Natural killer cell (primary cell): ENCODE measurements around the gene TTC31. TPM values are rescaled to one million over a fixed set of nuclear protein-coding genes. Genes with fewer than 3 reads are reported as not detected.
A peak's percentile ranks its signal among the peaks of the same experiment; 100 is the strongest.

Experiments
- ATAC-seq, 3 donors: fragments of 150-1000 bp in 2 of 3; fragments of 200-7000 bp in 1 of 3; cut with Tn5 transposase; 1 replicate in 1 of 3; 2 replicates in 2 of 3; pipeline ENCODE4 v1.10.0; 2021; ENCODE audit warnings: mild to moderate bottlenecking in 2 of 3, moderate library complexity in 2 of 3
- DNase-seq, 2 donors: peaks; one replicate each; pipeline versions ENCODE4 v3.0.0 to v3.0.0-alpha.2; 2013 to 2021; ENCODE audit warnings: mixed read lengths in 1 of 2
- H3K27ac ChIP-seq: one replicate; pipeline ENCODE4 v1.5.1; 2013; ENCODE audit warnings: mild to moderate bottlenecking, low read length
- H3K27me3 ChIP-seq: one replicate; pipeline ENCODE4 v1.6.1; 2013; ENCODE audit warnings: low read length; ENCODE audit not compliant: control insufficient read depth, insufficient read depth
- H3K36me3 ChIP-seq: one replicate; pipeline ENCODE4 v1.6.1; 2013; ENCODE audit warnings: low read length; ENCODE audit not compliant: control insufficient read depth, insufficient read depth
- H3K4me1 ChIP-seq: one replicate; pipeline ENCODE4 v1.6.1; 2013; ENCODE audit warnings: low read length; ENCODE audit not compliant: control insufficient read depth, insufficient read depth
- H3K4me3 ChIP-seq: one replicate; pipeline ENCODE4 v1.5.1; 2013; ENCODE audit warnings: low read length
- H3K9me3 ChIP-seq: one replicate; pipeline ENCODE4 v1.6.1; 2013; ENCODE audit warnings: low read length; ENCODE audit not compliant: control insufficient read depth, insufficient read depth
- H3K27ac Mint-ChIP-seq, 2 donors: one replicate each; pipeline ENCODE4 v1.8.0; 2022; ENCODE audit warnings: mild to moderate bottlenecking in 2 of 2, mixed read lengths in 2 of 2, moderate library complexity in 1 of 2
- H3K27me3 Mint-ChIP-seq, 2 donors: one replicate each; pipeline ENCODE4 v1.8.0; 2022; ENCODE audit warnings: low read depth in 2 of 2, mixed read lengths in 2 of 2
- H3K36me3 Mint-ChIP-seq: one replicate; pipeline ENCODE4 v1.8.0; 2022; ENCODE audit warnings: mixed read lengths
- H3K4me1 Mint-ChIP-seq, 2 donors: one replicate each; pipeline ENCODE4 v1.8.0; 2022; ENCODE audit warnings: mixed read lengths in 2 of 2
- H3K4me3 Mint-ChIP-seq: one replicate; pipeline ENCODE4 v1.8.0; 2022; ENCODE audit warnings: mild to moderate bottlenecking, moderate library complexity, mixed read lengths
- H3K9me3 Mint-ChIP-seq, 2 donors: one replicate each; pipeline ENCODE4 v1.8.0; 2022; ENCODE audit warnings: mixed read lengths in 2 of 2
- CTCF ChIP-seq: fragments of 200-600 bp; IDR thresholded peaks from one replicate; pipeline ENCODE4 v1.8.0; 2022; ENCODE audit warnings: antibody characterized with exemption
- WGBS: methylation state at CpG from one replicate; pipeline ENCODE4 v1.1.7; 2013; ENCODE audit warnings: missing lambda C conversion rate; ENCODE audit not compliant: insufficient coverage; 5-methylcytosine and 5-hydroxymethylcytosine counted together
- intact Hi-C: fragments of 100-400 bp; cut with micrococcal nuclease; formaldehyde crosslinking; loops from one replicate; pipeline ENCODE4 v1.14.2; 2022
- total RNA-seq, 4 donors: library from RNA; stranded (reverse); fragments of 120-200 nt in 1 of 4; gene quantifications; one replicate each; pipeline versions ENCODE4 v1.2.3 to v1.2.4, GENCODE V29; 2013 to 2022

TTC31 gene
- total RNA-seq, 3 donors from 2014 or later (not counting 1 experiment from before 2014, with no cell fraction given) = 51.3 to 59.7 (median 53.1) TPM

GRCh38 chr2:74530239-74531187, 47.6 kb downstream of the TTC31 start:
- Mint-ChIP-seq H3K4me3 (peak overlapping the region; percentile 96), H3K27ac (peak overlapping the region; percentile 94 to 95), H3K27me3 (no peaks in the 10 kb centered on the region), H3K36me3 (peaks cover 10% of the 10 kb centered on the region), H3K4me1 (peaks cover 32 to 44% of the 10 kb centered on the region in 2 donors), H3K9me3 (no peaks in the 10 kb centered on the region)
- ATAC-seq = peak; percentile 53 to 71 (median 61)
- peak overlapping the region; percentile 92 for H3K4me3 ChIP-seq
- peak; percentile 76 to 81 for DNase-seq
- no peak for TF ChIP-seq CTCF
- peak overlapping the region; percentile 95 for H3K27ac ChIP-seq
- no peaks in the 10 kb centered on the region for H3K27me3 ChIP-seq
- H3K4me1 ChIP-seq = peaks cover 31% of the 10 kb centered on the region
- H3K9me3 ChIP-seq = no peaks in the 10 kb centered on the region
- 2% methylated on average over 54 of the region's 54 CpGs for WGBS
- H3K36me3 ChIP-seq = peaks cover 40% of the 10 kb centered on the region
- intact Hi-C loops = loop anchor here (1.0 kb wide), 1 partner anchor 72 kb away; the partner anchor contains the start of gene WBP1

GRCh38 chr2:74531666-74532065, 48.8 kb downstream of the TTC31 start:
- Histone ChIP-seq H3K27ac (peak overlapping the region; percentile 95), H3K9me3 (no peaks in the 10 kb centered on the region), H3K4me3 (no peak overlapping the region), H3K27me3 (no peaks in the 10 kb centered on the region), H3K36me3 (peaks cover 29% of the 10 kb centered on the region), H3K4me1 (peaks cover 31% of the 10 kb centered on the region)
- intact Hi-C loops = loop anchor here (1.0 to 2.0 kb wide), 2 partner anchors 48 to 281 kb away; partner anchors contain the start of gene TTC31
- Mint-ChIP-seq H3K36me3 (peaks cover 3% of the 10 kb centered on the region), H3K4me3 (no peak overlapping the region), H3K27ac (peak overlapping the region; percentile 94 to 95), H3K4me1 (peaks cover 32 to 43% of the 10 kb centered on the region in 2 donors), H3K27me3 (no peaks in the 10 kb centered on the region), H3K9me3 (no peaks in the 10 kb centered on the region)
- no peak for DNase-seq
- 86% methylated on average over 7 of the region's 7 CpGs for WGBS
- ATAC-seq = no peak
- TF ChIP-seq CTCF = no peak

GRCh38 chr2:74532222-74532621, 49.3 kb downstream of the TTC31 start:
- no peaks in the 10 kb centered on the region for H3K9me3 Mint-ChIP-seq
- DNase-seq = peak in 1 of 2 donors; percentile 72
- intact Hi-C loops = loop anchor here (1.0 to 2.0 kb wide), 2 partner anchors 49 to 281 kb away; partner anchors contain the start of gene TTC31

More at GRCh38 chr2:74532222-74532621, 49.3 kb downstream of the TTC31 start:
- peaks cover 3 to 4% of the 10 kb centered on the region in 2 donors for H3K27me3 Mint-ChIP-seq
- H3K4me3 Mint-ChIP-seq = peak overlapping the region; percentile 58
- H3K4me1 Mint-ChIP-seq = peaks cover 32 to 40% of the 10 kb centered on the region in 2 donors
- no peaks in the 10 kb centered on the region for H3K36me3 Mint-ChIP-seq
- H3K36me3 ChIP-seq = peaks cover 23% of the 10 kb centered on the region
- no peaks in the 10 kb centered on the region for H3K27me3 ChIP-seq
- no peak overlapping the region for H3K27ac ChIP-seq
- peaks cover 31% of the 10 kb centered on the region for H3K4me1 ChIP-seq
- no peaks in the 10 kb centered on the region for H3K9me3 ChIP-seq
- peak overlapping the region; percentile 94 to 95 for H3K27ac Mint-ChIP-seq
- no peak for ATAC-seq
- TF ChIP-seq CTCF = peak; percentile 39
- no peak overlapping the region for H3K4me3 ChIP-seq
